ENCODE measurements around the gene CAPZA1. TPM values are rescaled to one million over a fixed set of nuclear protein-coding genes. Genes with fewer than 3 reads are reported as not detected.

The CAPZA1 gene
- total RNA-seq, 5 donors from 2014 or later (not counting 1 experiment from before 2014, with no cell fraction given): 115 to 189 (median 138) TPM

DNA sequence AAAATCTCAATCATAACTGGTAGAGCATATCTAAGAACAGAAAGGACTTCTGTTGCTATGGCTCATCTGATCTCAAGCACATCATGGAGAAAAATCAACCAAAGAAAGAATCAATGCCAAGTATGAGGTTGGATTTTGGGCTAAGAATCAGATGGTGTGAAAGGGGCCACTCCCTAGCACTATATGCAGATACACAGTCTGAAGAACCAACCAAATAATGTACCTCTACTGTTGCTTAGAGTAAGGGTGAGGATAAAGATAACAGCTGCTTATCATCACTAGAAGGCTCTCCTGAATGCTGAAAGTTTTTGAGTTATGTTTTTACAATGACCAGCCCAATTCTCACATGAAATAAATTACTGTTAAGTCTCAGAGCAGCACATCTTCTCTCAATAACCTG lies 36.3 kb upstream of the CAPZA1 start:
- CTCF ChIA-PET: no interaction called here
- no peaks in the 10 kb centered on the region for H3K27me3 Mint-ChIP-seq

GRCh38 chr1:112589766-112590165 lies 29.9 kb upstream of the CAPZA1 start:
- DNase-seq: no peak
- H3K4me1 Mint-ChIP-seq: no peaks in the 10 kb centered on the region
- WGBS (ENCODE audit: insufficient coverage): no CpG with 5 or more reads among the region's 1 CpG
- H3K9me3 ChIP-seq: peaks cover 6% of the 10 kb centered on the region
- no peaks in the 10 kb centered on the region for H3K4me1 ChIP-seq (ENCODE audit: control insufficient read depth in 1 of 2, extremely low read depth in 1 of 2, insufficient read depth in 2 of 2, low read length in 2 of 2)
- peaks cover 3 to 10% (median 7%) of the 10 kb centered on the region in 3 donors for H3K9me3 Mint-ChIP-seq
- H3K27me3 Mint-ChIP-seq: no peaks in the 10 kb centered on the region
- no peak overlapping the region for H3K27ac Mint-ChIP-seq
- H3K4me3 Mint-ChIP-seq: no peak overlapping the region
- peaks cover 0 to 14% of the 10 kb centered on the region in 2 donors for H3K36me3 ChIP-seq (ENCODE audit: control insufficient read depth in 2 of 2, extremely low read depth in 1 of 2, insufficient read depth in 1 of 2, low read length in 1 of 2)
- no peak overlapping the region for H3K27ac ChIP-seq (ENCODE audit: low read length)
- CTCF ChIA-PET: no interaction called here
- no peak for ATAC-seq (replicated peaks in 1 of 4)
- no peaks in the 10 kb centered on the region for H3K27me3 ChIP-seq (replicated peaks in 1 of 2; ENCODE audit: control insufficient read depth in 2 of 2, extremely low read depth in 1 of 2, insufficient read depth in 2 of 2, low read length in 1 of 2)
- POLR2A ChIA-PET: no interaction called here
- peaks cover 44% of the 10 kb centered on the region for H3K36me3 Mint-ChIP-seq
- H3K4me3 ChIP-seq (ENCODE audit: control insufficient read depth in 1 of 2, extremely low read depth in 1 of 2, low read length in 1 of 2): no peak overlapping the region

More for the DNA sequence above, 36.3 kb upstream of the CAPZA1 start:
- no peak overlapping the region for H3K4me3 Mint-ChIP-seq
- H3K9me3 Mint-ChIP-seq: no peaks in the 10 kb centered on the region
- H3K36me3 Mint-ChIP-seq: peaks cover 22% of the 10 kb centered on the region
- peaks cover 0 to 3% of the 10 kb centered on the region in 2 donors for H3K36me3 ChIP-seq (ENCODE audit: control insufficient read depth in 2 of 2, extremely low read depth in 1 of 2, insufficient read depth in 1 of 2, low read length in 1 of 2)
- no peak for DNase-seq
- ATAC-seq (replicated peaks in 1 of 4): no peak
- H3K27me3 ChIP-seq (replicated peaks in 1 of 2; ENCODE audit: control insufficient read depth in 2 of 2, extremely low read depth in 1 of 2, insufficient read depth in 2 of 2, low read length in 1 of 2): no peaks in the 10 kb centered on the region
- POLR2A ChIA-PET: interaction anchor here in 1 of 2 donors (0.7 kb wide), 1 partner anchor 42 kb away, joined by 3 read pairs; no protein-coding TSS in a partner anchor
- H3K27ac Mint-ChIP-seq: no peak overlapping the region
- H3K9me3 ChIP-seq: no peaks in the 10 kb centered on the region
- H3K4me3 ChIP-seq (ENCODE audit: control insufficient read depth in 1 of 2, extremely low read depth in 1 of 2, low read length in 1 of 2): no peak overlapping the region
- H3K27ac ChIP-seq (ENCODE audit: low read length): no peak overlapping the region
- H3K4me1 ChIP-seq (ENCODE audit: control insufficient read depth in 1 of 2, extremely low read depth in 1 of 2, insufficient read depth in 2 of 2, low read length in 2 of 2): no peaks in the 10 kb centered on the region
- no peaks in the 10 kb centered on the region for H3K4me1 Mint-ChIP-seq

DNA sequence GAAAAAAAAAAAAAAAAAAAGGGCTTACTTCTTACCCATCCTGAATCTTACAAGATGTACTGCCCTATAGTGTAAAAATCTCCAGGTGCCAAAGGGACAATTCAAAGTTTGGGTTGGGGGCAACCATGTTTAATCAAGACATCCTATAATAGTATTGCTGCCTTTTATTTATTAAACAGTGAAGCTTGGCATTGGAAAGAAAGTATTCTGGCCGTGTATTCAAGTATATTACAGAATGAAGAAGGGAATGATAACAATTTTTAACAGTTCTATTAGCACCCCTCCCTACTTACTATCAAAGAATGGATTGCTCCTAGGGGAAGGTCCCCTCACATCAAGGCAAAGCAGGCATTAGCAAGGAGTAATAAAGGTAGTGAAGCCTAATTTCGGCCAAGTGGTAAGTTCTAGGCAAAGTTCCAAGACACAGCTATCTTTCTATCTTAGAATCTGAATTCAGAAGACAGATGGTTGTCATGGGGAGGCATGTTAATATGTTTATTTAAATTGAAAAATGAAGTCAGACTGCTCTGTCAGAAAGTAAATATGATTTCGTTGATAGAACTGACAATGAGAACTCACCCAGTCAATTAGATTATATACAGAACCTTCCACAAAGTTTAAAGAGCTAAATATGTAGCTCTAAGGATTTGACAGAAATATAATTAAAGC lies 25.3 kb upstream of the CAPZA1 start:
- Histone ChIP-seq H3K9me3 (peaks cover 6% of the 10 kb centered on the region), H3K36me3 (ENCODE audit: control insufficient read depth in 2 of 2, extremely low read depth in 1 of 2, insufficient read depth in 1 of 2, low read length in 1 of 2) (peaks cover 0 to 22% of the 10 kb centered on the region in 2 donors), H3K4me1 (ENCODE audit: control insufficient read depth in 1 of 2, extremely low read depth in 1 of 2, insufficient read depth in 2 of 2, low read length in 2 of 2) (no peaks in the 10 kb centered on the region), H3K4me3 (ENCODE audit: control insufficient read depth in 1 of 2, extremely low read depth in 1 of 2, low read length in 1 of 2) (no peak overlapping the region), H3K27me3 (replicated peaks in 1 of 2; ENCODE audit: control insufficient read depth in 2 of 2, extremely low read depth in 1 of 2, insufficient read depth in 2 of 2, low read length in 1 of 2) (no peaks in the 10 kb centered on the region), H3K27ac (ENCODE audit: low read length) (no peak overlapping the region)
- Mint-ChIP-seq H3K4me1 (no peaks in the 10 kb centered on the region), H3K27ac (no peak overlapping the region), H3K27me3 (no peaks in the 10 kb centered on the region), H3K4me3 (no peak overlapping the region), H3K9me3 (peaks cover 3 to 10% (median 7%) of the 10 kb centered on the region in 3 donors), H3K36me3 (peaks cover 41% of the 10 kb centered on the region)
- no CpG with 5 or more reads among the region's 3 CpGs for WGBS (ENCODE audit: insufficient coverage)
- ATAC-seq (replicated peaks in 1 of 4) (no peak), DNase-seq (no peak)
- ChIA-PET POLR2A (interaction anchor here (0.5 to 0.6 kb wide), 2 partner anchors 33 to 52 kb away, joined by 3 to 4 read pairs; no protein-coding TSS in a partner anchor), CTCF (interaction anchor here in 1 of 2 donors (0.9 kb wide), 1 partner anchor 204 kb away, joined by 3 read pairs; no protein-coding TSS in a partner anchor)

DNA sequence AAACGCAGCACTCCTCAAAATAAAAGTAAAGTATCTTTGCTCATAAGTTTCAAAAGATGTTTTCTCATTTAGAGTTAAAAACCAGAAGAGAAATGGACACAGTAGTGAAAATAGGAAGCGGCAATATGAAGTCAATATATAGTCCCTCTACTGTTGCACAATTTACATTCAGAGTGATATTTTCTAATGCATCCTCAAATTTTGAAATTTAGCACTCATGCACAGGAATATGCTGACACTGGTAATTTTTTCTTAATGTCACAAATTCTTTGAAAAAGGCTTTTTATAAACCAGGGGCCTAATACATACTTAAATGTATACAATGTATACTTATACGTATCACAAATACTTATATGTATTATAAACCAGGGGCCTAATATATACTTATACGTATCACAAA lies 20.2 kb upstream of the CAPZA1 start:
- Histone ChIP-seq H3K36me3 (ENCODE audit: control insufficient read depth in 2 of 2, extremely low read depth in 1 of 2, insufficient read depth in 1 of 2, low read length in 1 of 2) (peaks cover 0 to 15% of the 10 kb centered on the region in 2 donors), H3K4me1 (ENCODE audit: control insufficient read depth in 1 of 2, extremely low read depth in 1 of 2, insufficient read depth in 2 of 2, low read length in 2 of 2) (no peaks in the 10 kb centered on the region), H3K27ac (ENCODE audit: low read length) (no peak overlapping the region), H3K4me3 (ENCODE audit: control insufficient read depth in 1 of 2, extremely low read depth in 1 of 2, low read length in 1 of 2) (no peak overlapping the region), H3K27me3 (replicated peaks in 1 of 2; ENCODE audit: control insufficient read depth in 2 of 2, extremely low read depth in 1 of 2, insufficient read depth in 2 of 2, low read length in 1 of 2) (no peaks in the 10 kb centered on the region), H3K9me3 (no peaks in the 10 kb centered on the region)
- no peak overlapping the region for H3K4me3 Mint-ChIP-seq
- no peaks in the 10 kb centered on the region for H3K27me3 Mint-ChIP-seq
- no CpG with 5 or more reads among the region's 4 CpGs for WGBS (ENCODE audit: insufficient coverage)
- ChIA-PET POLR2A (no interaction called here), CTCF (no interaction called here)
- H3K36me3 Mint-ChIP-seq: peaks cover 35% of the 10 kb centered on the region
- H3K4me1 Mint-ChIP-seq: peaks cover 0 to 2% (median 0%) of the 10 kb centered on the region in 3 donors
- no peak overlapping the region for H3K27ac Mint-ChIP-seq
- H3K9me3 Mint-ChIP-seq: no peaks in the 10 kb centered on the region
- DNase-seq (no peak), ATAC-seq (replicated peaks in 1 of 4) (no peak)

DNA sequence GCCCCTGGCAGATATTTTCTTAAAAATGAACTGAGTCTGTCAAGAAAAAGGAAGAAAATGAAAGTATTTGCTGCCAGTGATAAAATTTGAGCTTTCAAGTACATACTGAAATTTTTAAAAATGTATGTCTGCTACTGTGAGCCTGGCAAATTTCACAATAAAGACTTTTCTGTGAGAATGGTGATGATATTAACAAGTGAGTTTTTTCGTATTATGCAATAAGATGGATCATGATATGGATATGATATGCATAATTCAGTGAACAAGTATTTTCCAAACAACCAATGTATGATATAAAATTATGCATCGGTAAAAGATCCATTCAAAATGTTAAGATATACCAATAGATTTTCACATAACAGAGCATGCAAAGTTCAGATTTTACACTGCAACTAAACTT lies 16.6 kb upstream of the CAPZA1 start:
- Histone ChIP-seq H3K36me3 (ENCODE audit: control insufficient read depth in 2 of 2, extremely low read depth in 1 of 2, insufficient read depth in 1 of 2, low read length in 1 of 2) (peaks cover 3 to 22% of the 10 kb centered on the region in 2 donors), H3K9me3 (no peaks in the 10 kb centered on the region), H3K27ac (ENCODE audit: low read length) (no peak overlapping the region), H3K4me3 (ENCODE audit: control insufficient read depth in 1 of 2, extremely low read depth in 1 of 2, low read length in 1 of 2) (no peak overlapping the region), H3K27me3 (replicated peaks in 1 of 2; ENCODE audit: control insufficient read depth in 2 of 2, extremely low read depth in 1 of 2, insufficient read depth in 2 of 2, low read length in 1 of 2) (no peaks in the 10 kb centered on the region), H3K4me1 (ENCODE audit: control insufficient read depth in 1 of 2, extremely low read depth in 1 of 2, insufficient read depth in 2 of 2, low read length in 2 of 2) (no peaks in the 10 kb centered on the region)
- H3K36me3 Mint-ChIP-seq: peaks cover 39% of the 10 kb centered on the region
- DNase-seq (no peak), ATAC-seq (replicated peaks in 1 of 4) (no peak)
- no CpG with 5 or more reads among the region's 2 CpGs for WGBS (ENCODE audit: insufficient coverage)
- no peaks in the 10 kb centered on the region for H3K9me3 Mint-ChIP-seq
- CTCF ChIA-PET: no interaction called here
- no peak overlapping the region for H3K27ac Mint-ChIP-seq
- no peak overlapping the region for H3K4me3 Mint-ChIP-seq
- POLR2A ChIA-PET: no interaction called here
- H3K27me3 Mint-ChIP-seq: no peaks in the 10 kb centered on the region
- peaks cover 0 to 2% (median 0%) of the 10 kb centered on the region in 3 donors for H3K4me1 Mint-ChIP-seq

GRCh38 chr1:112603541-112603940 lies 16.1 kb upstream of the CAPZA1 start:
- DNase-seq: no peak
- H3K27ac Mint-ChIP-seq: no peak overlapping the region
- H3K4me3 ChIP-seq (ENCODE audit: control insufficient read depth in 1 of 2, extremely low read depth in 1 of 2, low read length in 1 of 2): no peak overlapping the region
- peaks cover 0 to 2% (median 0%) of the 10 kb centered on the region in 3 donors for H3K4me1 Mint-ChIP-seq
- H3K4me1 ChIP-seq (ENCODE audit: control insufficient read depth in 1 of 2, extremely low read depth in 1 of 2, insufficient read depth in 2 of 2, low read length in 2 of 2): no peaks in the 10 kb centered on the region
- ChIA-PET POLR2A (no interaction called here), CTCF (no interaction called here)
- WGBS (ENCODE audit: insufficient coverage): no CpG with 5 or more reads among the region's 1 CpG
- no peaks in the 10 kb centered on the region for H3K27me3 ChIP-seq (replicated peaks in 1 of 2; ENCODE audit: control insufficient read depth in 2 of 2, extremely low read depth in 1 of 2, insufficient read depth in 2 of 2, low read length in 1 of 2)
- no peak for ATAC-seq (replicated peaks in 1 of 4)
- H3K4me3 Mint-ChIP-seq: no peak overlapping the region
- H3K9me3 Mint-ChIP-seq: no peaks in the 10 kb centered on the region
- H3K9me3 ChIP-seq: no peaks in the 10 kb centered on the region
- H3K36me3 ChIP-seq (ENCODE audit: control insufficient read depth in 2 of 2, extremely low read depth in 1 of 2, insufficient read depth in 1 of 2, low read length in 1 of 2): peaks cover 3 to 24% of the 10 kb centered on the region in 2 donors
- no peaks in the 10 kb centered on the region for H3K27me3 Mint-ChIP-seq
- no peak overlapping the region for H3K27ac ChIP-seq (ENCODE audit: low read length)
- peaks cover 44% of the 10 kb centered on the region for H3K36me3 Mint-ChIP-seq

Data from T-cell (primary cell).